ENCODE measurements around the gene CPE. TPM values are rescaled to one million over a fixed set of nuclear protein-coding genes. Genes with fewer than 3 reads are reported as not detected.

Gene CPE
- total and polyA plus RNA-seq, 2 of the 4 experiments (the other 2 are of a cell fraction), result 3.6 to 13.5 TPM

DNA sequence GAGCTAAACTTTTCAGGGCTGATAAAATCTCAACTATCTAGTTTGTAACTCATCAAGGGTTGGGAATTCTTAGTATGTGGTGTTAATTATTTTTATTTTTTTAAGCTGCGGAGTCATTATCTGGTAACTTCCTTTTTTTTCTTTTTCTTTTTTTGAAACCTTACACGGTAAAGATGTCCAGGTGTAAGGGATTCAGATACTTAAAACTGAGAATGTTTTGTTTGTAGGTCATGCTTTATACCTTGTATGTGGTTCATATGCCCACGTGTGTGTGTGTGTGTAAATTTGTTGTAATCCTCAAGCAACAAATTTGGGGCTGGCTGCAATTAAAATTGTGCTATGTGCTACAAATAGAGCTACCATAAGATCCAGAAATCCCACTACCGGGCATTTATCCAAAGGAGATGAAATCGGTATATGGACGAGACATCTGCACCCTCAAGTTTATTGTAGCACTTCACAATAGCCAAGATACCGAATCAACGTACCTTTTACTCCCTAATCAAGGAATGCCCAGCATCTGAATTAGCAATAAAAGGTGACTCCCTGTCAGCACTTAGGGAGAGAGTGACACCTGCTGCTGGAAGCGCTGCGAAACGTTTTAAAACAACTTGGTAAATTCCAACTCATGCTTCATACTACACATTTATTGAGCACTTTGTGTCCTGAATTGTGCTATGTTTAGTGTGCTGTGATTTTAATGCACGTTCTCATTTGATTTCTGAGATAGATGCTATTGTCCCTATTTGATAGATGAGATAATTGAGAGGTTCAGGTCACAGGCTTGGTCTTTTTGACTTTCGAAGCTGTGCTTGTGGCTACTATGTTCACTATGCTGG lies 35.2 kb upstream of the CPE start (continued):
- no peak for TF ChIP-seq RCOR1 (IDR thresholded peaks at IDR 0.05; ENCODE audit: insufficient replicate concordance, low read length)

DNA sequence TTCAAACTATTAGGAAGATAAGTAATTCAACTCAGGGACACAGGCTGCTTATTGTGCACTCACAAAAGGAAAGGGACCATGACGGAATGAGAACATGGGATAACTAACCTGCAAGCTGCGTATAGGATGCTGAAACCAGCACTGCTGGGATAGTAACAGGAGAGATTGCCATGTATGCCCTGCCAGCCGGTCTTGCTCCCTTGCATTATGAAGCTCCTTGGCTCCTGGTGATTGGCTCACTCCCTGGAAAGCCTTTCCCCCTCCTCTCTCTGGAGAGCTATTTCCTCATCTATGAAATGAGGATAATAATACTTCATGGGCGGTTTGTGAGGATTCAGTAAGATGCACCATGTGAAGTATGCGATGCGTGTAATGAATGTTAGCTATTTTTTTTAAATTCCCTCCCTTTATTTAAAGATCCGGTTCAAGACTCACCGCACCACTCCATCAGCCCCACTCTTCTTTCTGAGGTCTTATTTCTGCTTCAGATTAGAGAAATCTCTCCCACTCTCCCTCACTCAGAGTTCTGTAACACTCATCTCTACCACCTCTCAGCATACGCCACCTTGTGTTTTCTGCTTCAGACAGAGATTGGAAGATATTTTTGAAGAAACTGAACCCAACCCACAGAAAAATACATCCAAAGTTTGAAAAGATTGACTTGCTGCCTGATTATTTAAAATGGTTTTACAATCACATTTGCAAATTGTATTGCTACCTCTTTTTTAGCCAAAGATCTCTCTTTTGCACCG lies 33.0 kb upstream of the CPE start:
- no peak overlapping the region for H3K4me2 ChIP-seq (ENCODE audit: low read depth, low read length)
- TF ChIP-seq RCOR1 (IDR thresholded peaks at IDR 0.05; ENCODE audit: insufficient replicate concordance, low read length) (no peak), MAFK (IDR thresholded peaks at IDR 0.05; ENCODE audit: low read depth, low read length) (no peak), POLR2A (IDR thresholded peaks at IDR 0.05; ENCODE audit: low read depth, low read length) (no peak), RFX5 (IDR thresholded peaks at IDR 0.05; ENCODE audit: low read depth, low read length) (no peak), BHLHE40 (IDR thresholded peaks at IDR 0.05; ENCODE audit: low read depth, low read length) (no peak), ELK1 (IDR thresholded peaks at IDR 0.05; ENCODE audit: borderline replicate concordance, low read depth, low read length) (no peak), FOS (IDR thresholded peaks at IDR 0.05; ENCODE audit: low read depth, low read length) (no peak), RAD21 (IDR thresholded peaks at IDR 0.05; ENCODE audit: low read length) (no peak), SMC3 (IDR thresholded peaks at IDR 0.05; ENCODE audit: low read depth, low read length) (peak; percentile 12; the same call in 1 of the 2 replicates)
- TF ChIP-seq, protein P1, sequence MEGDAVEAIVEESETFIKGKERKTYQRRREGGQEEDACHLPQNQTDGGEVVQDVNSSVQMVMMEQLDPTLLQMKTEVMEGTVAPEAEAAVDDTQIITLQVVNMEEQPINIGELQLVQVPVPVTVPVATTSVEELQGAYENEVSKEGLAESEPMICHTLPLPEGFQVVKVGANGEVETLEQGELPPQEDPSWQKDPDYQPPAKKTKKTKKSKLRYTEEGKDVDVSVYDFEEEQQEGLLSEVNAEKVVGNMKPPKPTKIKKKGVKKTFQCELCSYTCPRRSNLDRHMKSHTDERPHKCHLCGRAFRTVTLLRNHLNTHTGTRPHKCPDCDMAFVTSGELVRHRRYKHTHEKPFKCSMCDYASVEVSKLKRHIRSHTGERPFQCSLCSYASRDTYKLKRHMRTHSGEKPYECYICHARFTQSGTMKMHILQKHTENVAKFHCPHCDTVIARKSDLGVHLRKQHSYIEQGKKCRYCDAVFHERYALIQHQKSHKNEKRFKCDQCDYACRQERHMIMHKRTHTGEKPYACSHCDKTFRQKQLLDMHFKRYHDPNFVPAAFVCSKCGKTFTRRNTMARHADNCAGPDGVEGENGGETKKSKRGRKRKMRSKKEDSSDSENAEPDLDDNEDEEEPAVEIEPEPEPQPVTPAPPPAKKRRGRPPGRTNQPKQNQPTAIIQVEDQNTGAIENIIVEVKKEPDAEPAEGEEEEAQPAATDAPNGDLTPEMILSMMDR (conservative IDR thresholded peaks at IDR 0.05; ENCODE audit: low read depth, low read length), result 0 out of 2 replicates have a peak, but pooled peaks have one; percentile 9
- ATAC-seq (ENCODE audit: low read depth) (peak; percentile 37; the same call in 1 of the 2 replicates), DNase-seq (no peak)
- no TSS peak for BruUV-seq (replicated peaks)
- no peaks in the 10 kb centered on the region for H3K27me3 ChIP-seq (ENCODE audit: control insufficient read depth, insufficient read depth, low read length)
- H2AK9ac ChIP-seq (replicated peaks; ENCODE audit: low read depth, low read length, poor library complexity), result no peak overlapping the region
- H2AK5ac ChIP-seq (ENCODE audit: low read depth, low read length), result no peak overlapping the region
- no peaks in the 10 kb centered on the region for H3K9me1 ChIP-seq (ENCODE audit: insufficient read depth, low read length)
- H2BK20ac ChIP-seq (ENCODE audit: low read depth, low read length), result no peak overlapping the region
- POLR2A ChIA-PET (ENCODE audit: unreplicated experiment), result no interaction called here
- dilution Hi-C loops (cut with HindIII; ENCODE audit: low sequenced_read_pairs, unreplicated experiment) (no loop called here), intact Hi-C loops (cut with micrococcal nuclease) (no loop called here), in situ Hi-C loops (cut with MboI; ENCODE audit: low sequenced_read_pairs) (loop anchor here (25.0 kb wide), 1 partner anchor 134 kb away; the partner anchor contains the start of gene KLHL2)
- no peak overlapping the region for H2BK15ac ChIP-seq (ENCODE audit: low read depth, low read length)
- H4K20me1 ChIP-seq (ENCODE audit: insufficient read depth, low read length), result no peaks in the 10 kb centered on the region
- no peak overlapping the region for H3K56ac ChIP-seq (ENCODE audit: extremely low read depth, insufficient read depth, low read length)
- no peak overlapping the region for H2AFZ ChIP-seq (replicated peaks; ENCODE audit: low read length, poor library complexity)
- H3K23ac ChIP-seq (ENCODE audit: low read depth, low read length), result no peak overlapping the region
- no peak overlapping the region for H4K5ac ChIP-seq (ENCODE audit: low read depth, low read length)
- H3K36me3 ChIP-seq (ENCODE audit: control insufficient read depth, insufficient read depth, low read length), result 0 out of 2 replicates have a peak, but pooled peaks cover 2% of the 10 kb centered on the region
- H3K27ac ChIP-seq (ENCODE audit: insufficient read depth, low read length), result no peak overlapping the region
- no peak overlapping the region for H2BK5ac ChIP-seq (ENCODE audit: low read depth, low read length, poor library complexity, severe bottlenecking)
- no peak overlapping the region for H3K4ac ChIP-seq (ENCODE audit: low read depth, low read length)
- H3K4me3 ChIP-seq (ENCODE audit: insufficient read depth, low read depth, low read length), result no peak overlapping the region
- no peak overlapping the region for H3K14ac ChIP-seq (replicated peaks; ENCODE audit: low read depth, low read length)
- H3K9me3 ChIP-seq (ENCODE audit: control insufficient read depth, insufficient read depth, low read length), result no peaks in the 10 kb centered on the region
- no peaks in the 10 kb centered on the region for H3K79me1 ChIP-seq (ENCODE audit: low read depth in 1 of 2, low read length in 2 of 2)
- H3K4me1 ChIP-seq (ENCODE audit: control insufficient read depth, insufficient read depth, low read length), result no peaks in the 10 kb centered on the region
- H3K9ac ChIP-seq (ENCODE audit: low read depth, low read length), result no peak overlapping the region
- no peak overlapping the region for H4K91ac ChIP-seq (ENCODE audit: insufficient read depth, low read depth, low read length)
- no peak overlapping the region for H3K18ac ChIP-seq (ENCODE audit: low read depth, low read length)
- H4K8ac ChIP-seq (ENCODE audit: low read depth in 2 of 2, low read length in 2 of 2), result no peak overlapping the region
- no peak overlapping the region for H2BK120ac ChIP-seq (ENCODE audit: low read depth, low read length)
- CTCF ChIA-PET, result interaction anchor here (0.7 kb wide), 1 partner anchor 10 kb away, joined by 3 read pairs; no protein-coding TSS in a partner anchor
- WGBS, 2 experiments (ENCODE audit: extremely low coverage in 2 of 2, insufficient read length in 1 of 2), result no CpG with 5 or more reads among the region's 10 CpGs
